Neural progenitor cell (in vitro differentiated cells): ENCODE measurements around the gene CFAP299. TPM values are rescaled to one million over a fixed set of nuclear protein-coding genes. Genes with fewer than 3 reads are reported as not detected.

Experiments used
- DNase-seq: peaks from one replicate; pipeline ENCODE4 v3.0.0-alpha.2; 2016; ENCODE audit warnings: low spot score
- H2AFZ ChIP-seq: fragments of 200-600 bp; sonication (generic); replicated peaks from 2 replicates; pipeline ENCODE4 v1.6.1; 2016; ENCODE audit warnings: antibody characterized with exemption
- H3F3A ChIP-seq: fragments of 200-600 bp; sonication (generic); 2 replicates; pipeline ENCODE4 v1.6.1; 2016; ENCODE audit warnings: antibody characterized with exemption, low read depth
- H3K27ac ChIP-seq: fragments of 200-600 bp; sonication (generic); 2 replicates; pipeline ENCODE4 v1.5.1; 2016; ENCODE audit warnings: mild to moderate bottlenecking
- H3K27me3 ChIP-seq: fragments of 200-600 bp; sonication (generic); 2 replicates; pipeline ENCODE4 v1.6.1; 2016; ENCODE audit warnings: mild to moderate bottlenecking, moderate library complexity
- H3K36me3 ChIP-seq: fragments of 200-600 bp; sonication (generic); 2 replicates; pipeline ENCODE4 v1.5.1; 2016
- H3K4me1 ChIP-seq: fragments of 200-600 bp; sonication (generic); 2 replicates; pipeline ENCODE4 v1.6.1; 2016; ENCODE audit warnings: mixed run types
- H3K4me2 ChIP-seq: fragments of 200-600 bp; sonication (generic); 2 replicates; pipeline ENCODE4 v1.6.1; 2016
- H3K4me3 ChIP-seq: fragments of 200-600 bp; sonication (generic); 2 replicates; pipeline ENCODE4 v1.5.1; 2016
- H3K79me2 ChIP-seq: fragments of 200-600 bp; sonication (generic); 2 replicates; pipeline ENCODE4 v1.6.1; 2016; ENCODE audit warnings: low read depth
- H3K9ac ChIP-seq: fragments of 200-600 bp; sonication (generic); 2 replicates; pipeline ENCODE4 v1.6.1; 2016
- H3K9me3 ChIP-seq: fragments of 200-600 bp; sonication (generic); 2 replicates; pipeline ENCODE4 v1.5.1; 2016; ENCODE audit warnings: low read depth
- H4K20me1 ChIP-seq: fragments of 200-600 bp; sonication (generic); 2 replicates; pipeline ENCODE4 v1.6.1; 2016; ENCODE audit warnings: low read depth
- H3K27ac Mint-ChIP-seq: 3 replicates; pipeline ENCODE4 v1.8.0; 2021; ENCODE audit warnings: mixed read lengths
- H3K27me3 Mint-ChIP-seq: 2 replicates; pipeline ENCODE4 v1.8.0; 2022; ENCODE audit warnings: low read depth, mild to moderate bottlenecking, inconsistent platforms, moderate library complexity, mixed read lengths; ENCODE audit not compliant: insufficient read depth
- H3K36me3 Mint-ChIP-seq: 3 replicates; pipeline ENCODE4 v1.8.0; 2021; ENCODE audit warnings: mixed read lengths
- H3K4me1 Mint-ChIP-seq: 3 replicates; pipeline ENCODE4 v1.8.0; 2021; ENCODE audit warnings: mixed read lengths
- H3K4me3 Mint-ChIP-seq: 3 replicates; pipeline ENCODE4 v1.8.0; 2021; ENCODE audit warnings: mild to moderate bottlenecking, moderate library complexity, mixed read lengths
- H3K9me3 Mint-ChIP-seq: 3 replicates; pipeline ENCODE4 v1.8.0; 2020; ENCODE audit warnings: mixed read lengths
- CTCF ChIP-seq: fragments of 200-600 bp; sonication (generic); IDR thresholded peaks from 2 replicates; pipeline ENCODE4 v1.5.1; 2017; ENCODE audit warnings: antibody characterized with exemption, mild to moderate bottlenecking
- EZH2 ChIP-seq: fragments of 200-600 bp; sonication (generic); IDR thresholded peaks from 2 replicates; pipeline ENCODE4 v1.6.1; 2017; ENCODE audit warnings: antibody characterized with exemption, mild to moderate bottlenecking, moderate library complexity
- EZH2phosphoT487 ChIP-seq: fragments of 200-600 bp; sonication (generic); IDR thresholded peaks from 2 replicates; pipeline ENCODE4 v1.6.1; 2017; ENCODE audit warnings: antibody characterized with exemption
- total RNA-seq: library from RNA; depleted of rRNA; stranded (reverse); fragments of >200 nt; gene quantifications from 2 replicates; pipeline ENCODE4 v1.2.3, GENCODE V29; 2015; ENCODE audit warnings: low replicate concordance

CFAP299 gene
- total RNA-seq, 1 donor from 2014 or later, result not detected

DNA sequence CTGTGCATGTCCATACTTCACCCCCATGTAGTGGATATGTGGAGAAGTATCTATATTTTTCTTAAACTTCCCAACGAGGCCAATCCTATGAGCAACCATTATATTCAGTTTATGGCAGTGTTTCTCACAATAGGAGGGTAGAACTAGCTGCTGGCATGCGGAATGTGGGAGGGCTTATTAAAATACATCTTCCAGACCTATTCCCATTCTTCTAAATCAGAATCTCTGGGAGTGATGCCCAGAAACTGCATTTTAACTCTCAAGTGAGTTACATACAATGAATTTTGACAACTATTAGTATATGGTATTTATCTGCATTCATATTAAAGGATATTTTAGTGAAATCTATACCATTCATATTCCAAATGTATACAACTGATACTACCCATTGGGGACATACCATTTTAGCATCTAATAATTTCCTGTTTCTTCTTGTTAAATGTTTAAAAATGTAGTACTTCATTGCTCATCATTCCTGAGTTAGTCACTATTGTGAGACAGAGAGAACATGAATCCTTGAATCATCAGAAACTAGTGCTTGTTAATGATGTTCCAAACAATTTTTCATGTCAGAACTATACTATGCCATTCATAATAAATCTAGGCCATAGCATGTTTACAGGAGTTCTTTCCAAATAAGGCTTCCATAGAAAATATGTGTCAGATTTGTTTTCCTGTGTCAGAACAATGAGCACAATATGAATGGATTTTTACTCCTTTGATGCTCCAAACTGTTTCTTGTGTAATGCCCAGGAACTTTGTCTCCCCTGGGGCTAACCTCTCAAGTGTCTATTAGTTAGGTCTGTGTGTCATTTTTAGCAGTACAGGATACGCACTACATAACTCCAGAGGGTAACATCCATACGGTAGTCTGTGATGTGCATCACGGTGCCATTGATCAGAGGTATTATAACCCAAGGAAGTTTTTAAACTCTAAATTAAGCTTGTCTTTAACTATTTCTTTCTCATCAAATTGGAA is 496.1 kb downstream of the CFAP299 start:
- Mint-ChIP-seq H3K9me3 (no peaks in the 10 kb centered on the region), H3K36me3 (no peaks in the 10 kb centered on the region), H3K4me3 (no peak overlapping the region), H3K27ac (no peak overlapping the region), H3K4me1 (no peaks in the 10 kb centered on the region), H3K27me3 (no peaks in the 10 kb centered on the region)
- no peaks in the 10 kb centered on the region for H4K20me1 ChIP-seq
- no peak overlapping the region for H3K27ac ChIP-seq
- no peak for TF ChIP-seq EZH2
- no peak for TF ChIP-seq EZH2phosphoT487
- TF ChIP-seq CTCF, result no peak
- no peaks in the 10 kb centered on the region for H3K9me3 ChIP-seq
- no peaks in the 10 kb centered on the region for H3F3A ChIP-seq
- no peak overlapping the region for H3K4me2 ChIP-seq
- no peaks in the 10 kb centered on the region for H3K36me3 ChIP-seq
- H2AFZ ChIP-seq, result no peak overlapping the region
- no peak for DNase-seq
- H3K9ac ChIP-seq, result no peak overlapping the region
- H3K4me1 ChIP-seq, result no peaks in the 10 kb centered on the region
- H3K79me2 ChIP-seq, result no peaks in the 10 kb centered on the region
- H3K4me3 ChIP-seq, result no peak overlapping the region
- H3K27me3 ChIP-seq, result no peaks in the 10 kb centered on the region

GRCh38 chr4:80839281-80839680 is 503.8 kb downstream of the CFAP299 start:
- no peak overlapping the region for H3K27ac ChIP-seq
- H3K9me3 ChIP-seq, result no peaks in the 10 kb centered on the region
- no peak overlapping the region for H2AFZ ChIP-seq
- H3F3A ChIP-seq, result no peaks in the 10 kb centered on the region
- H3K27me3 ChIP-seq, result no peaks in the 10 kb centered on the region
- H3K4me3 ChIP-seq, result no peak overlapping the region
- DNase-seq, result no peak
- H3K36me3 ChIP-seq, result no peaks in the 10 kb centered on the region
- Mint-ChIP-seq H3K4me1 (no peaks in the 10 kb centered on the region), H3K4me3 (no peak overlapping the region), H3K27me3 (peaks cover 2% of the 10 kb centered on the region), H3K36me3 (no peaks in the 10 kb centered on the region), H3K9me3 (peaks cover 2% of the 10 kb centered on the region), H3K27ac (no peak overlapping the region)
- H4K20me1 ChIP-seq, result no peaks in the 10 kb centered on the region
- H3K79me2 ChIP-seq, result no peaks in the 10 kb centered on the region
- H3K9ac ChIP-seq, result no peak overlapping the region
- TF ChIP-seq EZH2phosphoT487 (no peak), EZH2 (no peak), CTCF (no peak)
- no peak overlapping the region for H3K4me2 ChIP-seq
- H3K4me1 ChIP-seq, result no peaks in the 10 kb centered on the region

- H3K4me1 ChIP-seq, result no peaks in the 10 kb centered on the region
- no peak overlapping the region for H3K4me3 Mint-ChIP-seq
- H3K79me2 ChIP-seq, result no peaks in the 10 kb centered on the region
- TF ChIP-seq EZH2 (no peak), EZH2phosphoT487 (no peak), CTCF (no peak)
- no peaks in the 10 kb centered on the region for H3K36me3 ChIP-seq
- no peaks in the 10 kb centered on the region for H4K20me1 ChIP-seq
- no peaks in the 10 kb centered on the region for H3K9me3 ChIP-seq
- no peak overlapping the region for H3K9ac ChIP-seq
- H3K36me3 Mint-ChIP-seq, result no peaks in the 10 kb centered on the region
- peaks cover 2% of the 10 kb centered on the region for H3K9me3 Mint-ChIP-seq
- H2AFZ ChIP-seq, result no peak overlapping the region
- H3K27ac Mint-ChIP-seq, result no peak overlapping the region
- no peak overlapping the region for H3K4me3 ChIP-seq
- no peaks in the 10 kb centered on the region for H3F3A ChIP-seq
- no peaks in the 10 kb centered on the region for H3K4me1 Mint-ChIP-seq
- DNase-seq, result no peak
- no peaks in the 10 kb centered on the region for H3K27me3 ChIP-seq
- H3K4me2 ChIP-seq, result no peak overlapping the region
- H3K27ac ChIP-seq, result no peak overlapping the region
- H3K27me3 Mint-ChIP-seq, result peaks cover 2% of the 10 kb centered on the region
These were observed 504.3 kb downstream of the CFAP299 start for GRCh38 chr4:80839792-80840191.
